ENCODE data around the gene PDZD2.

PDZD2 gene

GRCh38 chr5:31888564-31888963 is 249.6 kb downstream of the PDZD2 start:
- DNase-seq, result no peak

- no peak for DNase-seq
These were observed 250.2 kb downstream of the PDZD2 start for GRCh38 chr5:31889001-31889561.

- DNase-seq, result no peak
These were observed 251.1 kb downstream of the PDZD2 start for GRCh38 chr5:31890046-31890445.

- no peak for DNase-seq
These were observed 255.2 kb downstream of the PDZD2 start for GRCh38 chr5:31894141-31894540.

- DNase-seq, result no peak
These were observed 256.4 kb downstream of the PDZD2 start for GRCh38 chr5:31895199-31895820.

GRCh38 chr5:31898036-31898632 is 259.2 kb downstream of the PDZD2 start:
- DNase-seq, result no peak

- no peak for DNase-seq
These were observed 261.4 kb downstream of the PDZD2 start for GRCh38 chr5:31900296-31900865.

- DNase-seq, result peak; percentile 66
These were observed 263.0 kb downstream of the PDZD2 start for GRCh38 chr5:31901807-31902530.

GRCh38 chr5:31908396-31908795 is 269.5 kb downstream of the PDZD2 start:
- DNase-seq, result no peak

GRCh38 chr5:31909073-31909472 is 270.1 kb downstream of the PDZD2 start:
- DNase-seq, result no peak

- no peak for DNase-seq
These were observed 272.6 kb downstream of the PDZD2 start for GRCh38 chr5:31911291-31912265.

- no peak for DNase-seq
These were observed 274.9 kb downstream of the PDZD2 start for GRCh38 chr5:31913808-31914207.

GRCh38 chr5:31916327-31916726 is 277.4 kb downstream of the PDZD2 start:
- DNase-seq, result no peak

- no peak for DNase-seq
These were observed 279.8 kb downstream of the PDZD2 start for GRCh38 chr5:31918739-31919138.

GRCh38 chr5:31921852-31922305 is 282.9 kb downstream of the PDZD2 start:
- DNase-seq, result peak; percentile 70

GRCh38 chr5:31924005-31924404 is 285.1 kb downstream of the PDZD2 start:
- DNase-seq, result no peak

- DNase-seq, result no peak
These were observed 292.9 kb downstream of the PDZD2 start for GRCh38 chr5:31931874-31932273.

- DNase-seq, result no peak
These were observed 295.2 kb downstream of the PDZD2 start for GRCh38 chr5:31934156-31934555.

- DNase-seq, result peak; percentile 31
These were observed 296.8 kb downstream of the PDZD2 start for GRCh38 chr5:31935496-31936369.

- DNase-seq, result no peak
These were observed 297.8 kb downstream of the PDZD2 start for GRCh38 chr5:31936683-31937082.

- DNase-seq, result no peak
These were observed 298.3 kb downstream of the PDZD2 start for GRCh38 chr5:31937226-31937625.

All from NCI-H226 (cell line).